Lung (tissue), 12 donors: ENCODE measurements around the gene GRM8. TPM values are rescaled to one million over a fixed set of nuclear protein-coding genes. Genes with fewer than 3 reads are reported as not detected.

Experiments used
- ATAC-seq: fragments of 200-7000 bp; cut with Tn5 transposase; one replicate; pipeline ENCODE4 v1.9.1; 2020; ENCODE audit warnings: moderate number of reproducible peaks; ENCODE audit not compliant: insufficient read depth, low FRiP score
- DNase-seq, 3 donors: peaks; one replicate each; pipeline ENCODE4 v3.0.0-alpha.2; 2013 to 2017
- H3K27ac ChIP-seq, 2 donors: one replicate each; pipeline ENCODE4 v1.5.1; 2013; ENCODE audit warnings: mild to moderate bottlenecking in 2 of 2, moderate library complexity in 2 of 2, control low read depth in 1 of 2, inconsistent platforms in 1 of 2, low read depth in 1 of 2, low read length in 1 of 2
- H3K27me3 ChIP-seq, 3 donors: one replicate each; pipeline ENCODE4 v1.5.1; 2013; ENCODE audit warnings: low read length in 2 of 3; ENCODE audit not compliant: control insufficient read depth in 3 of 3, insufficient read depth in 3 of 3
- H3K36me3 ChIP-seq, 4 donors: one replicate each; pipeline ENCODE4 v1.5.1; 2013; ENCODE audit warnings: low read length in 4 of 4, mild to moderate bottlenecking in 1 of 4, moderate library complexity in 1 of 4; ENCODE audit not compliant: control insufficient read depth in 4 of 4, insufficient read depth in 4 of 4
- H3K4me1 ChIP-seq, 5 donors: one replicate each; pipeline ENCODE4 v1.5.1; 2013; ENCODE audit warnings: low read length in 5 of 5, mild to moderate bottlenecking in 2 of 5, moderate library complexity in 1 of 5; ENCODE audit not compliant: control insufficient read depth in 5 of 5, insufficient read depth in 5 of 5
- H3K4me3 ChIP-seq: one replicate; pipeline ENCODE4 v1.5.1; 2013; ENCODE audit warnings: mild to moderate bottlenecking, control low read depth, moderate library complexity
- H3K9ac ChIP-seq, 2 donors: one replicate each; pipeline ENCODE4 v1.5.1; 2013; ENCODE audit warnings: low read length in 2 of 2, control low read depth in 1 of 2; ENCODE audit not compliant: insufficient read depth in 1 of 2
- H3K9me3 ChIP-seq, 4 donors: one replicate each; pipeline ENCODE4 v1.5.1; 2013; ENCODE audit warnings: low read length in 3 of 4, mild to moderate bottlenecking in 1 of 4, moderate library complexity in 1 of 4; ENCODE audit not compliant: control insufficient read depth in 4 of 4, insufficient read depth in 3 of 4
- WGBS, 2 donors: extraction: QIAGEN DNeasy Blood & Tissue Kit; methylation state at CpG; one replicate each; pipeline ENCODE4 v1.1.7; 2013; 5-methylcytosine and 5-hydroxymethylcytosine counted together
- polyA plus RNA-seq, 2 donors: library from polyadenylated mRNA; stranded (reverse); fragments of 200-250 nt; gene quantifications; one replicate each; pipeline ENCODE4 v1.2.1, GENCODE V29; 2013
- total RNA-seq, 2 donors: library from RNA; depleted of rRNA in 1 of 2; stranded (reverse); fragments of >200 nt in 1 of 2; gene quantifications; one replicate each; pipeline ENCODE4 v1.2.1, GENCODE V29; 2014 to 2021
- TF ChIP-seq, protein P1 (sequence below): IDR thresholded peaks from 2 replicates; pipeline ENCODE4 v1.5.1; 2012; ENCODE audit warnings: mild to moderate bottlenecking; ENCODE audit errors: control extremely low read depth, extremely low read depth
- donor health status: control.
- donor health status: control.
- donor health status: Bipolar disorder and iron deficiency.
- donor health status: healthy.
- donor health status: DM: yes; HTN: yes; CAD: no.

Gene GRM8
- total and polyA plus RNA-seq, 4 donors = 0.01 to 0.83 (median 0.24) TPM; not detected in 1

DNA sequence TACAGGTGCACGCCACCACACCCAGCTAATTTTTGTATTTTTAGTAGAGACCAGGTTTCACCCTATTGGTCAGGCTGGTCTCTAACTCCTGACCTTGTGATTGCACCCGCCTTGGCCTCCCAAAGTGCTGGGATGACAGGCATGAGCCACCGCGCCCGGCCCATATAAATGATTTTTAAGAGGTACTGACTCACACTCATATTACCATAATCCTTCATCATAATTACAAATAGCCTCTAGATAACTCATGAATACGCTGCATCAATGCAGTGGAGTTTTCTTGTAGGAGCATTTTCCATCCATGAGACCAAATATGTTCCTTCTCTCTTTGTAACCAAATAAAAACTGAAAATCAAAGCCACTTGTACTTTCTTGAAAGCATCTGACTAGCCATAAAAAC, 193.3 kb downstream of the GRM8 start:
- 86 to 87% methylated on average over 6 of the region's 6 CpGs for WGBS, 2 donors
- Histone ChIP-seq H3K9ac (no peak overlapping the region), H3K27me3 (no peaks in the 10 kb centered on the region), H3K4me3 (no peak overlapping the region), H3K27ac (no peak overlapping the region), H3K4me1 (no peaks in the 10 kb centered on the region), H3K36me3 (no peaks in the 10 kb centered on the region), H3K9me3 (peaks cover 0 to 6% (median 0%) of the 10 kb centered on the region in 4 donors)
- ATAC-seq = no peak
- TF ChIP-seq, protein P1, sequence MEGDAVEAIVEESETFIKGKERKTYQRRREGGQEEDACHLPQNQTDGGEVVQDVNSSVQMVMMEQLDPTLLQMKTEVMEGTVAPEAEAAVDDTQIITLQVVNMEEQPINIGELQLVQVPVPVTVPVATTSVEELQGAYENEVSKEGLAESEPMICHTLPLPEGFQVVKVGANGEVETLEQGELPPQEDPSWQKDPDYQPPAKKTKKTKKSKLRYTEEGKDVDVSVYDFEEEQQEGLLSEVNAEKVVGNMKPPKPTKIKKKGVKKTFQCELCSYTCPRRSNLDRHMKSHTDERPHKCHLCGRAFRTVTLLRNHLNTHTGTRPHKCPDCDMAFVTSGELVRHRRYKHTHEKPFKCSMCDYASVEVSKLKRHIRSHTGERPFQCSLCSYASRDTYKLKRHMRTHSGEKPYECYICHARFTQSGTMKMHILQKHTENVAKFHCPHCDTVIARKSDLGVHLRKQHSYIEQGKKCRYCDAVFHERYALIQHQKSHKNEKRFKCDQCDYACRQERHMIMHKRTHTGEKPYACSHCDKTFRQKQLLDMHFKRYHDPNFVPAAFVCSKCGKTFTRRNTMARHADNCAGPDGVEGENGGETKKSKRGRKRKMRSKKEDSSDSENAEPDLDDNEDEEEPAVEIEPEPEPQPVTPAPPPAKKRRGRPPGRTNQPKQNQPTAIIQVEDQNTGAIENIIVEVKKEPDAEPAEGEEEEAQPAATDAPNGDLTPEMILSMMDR = no peak
- DNase-seq = no peak

DNA sequence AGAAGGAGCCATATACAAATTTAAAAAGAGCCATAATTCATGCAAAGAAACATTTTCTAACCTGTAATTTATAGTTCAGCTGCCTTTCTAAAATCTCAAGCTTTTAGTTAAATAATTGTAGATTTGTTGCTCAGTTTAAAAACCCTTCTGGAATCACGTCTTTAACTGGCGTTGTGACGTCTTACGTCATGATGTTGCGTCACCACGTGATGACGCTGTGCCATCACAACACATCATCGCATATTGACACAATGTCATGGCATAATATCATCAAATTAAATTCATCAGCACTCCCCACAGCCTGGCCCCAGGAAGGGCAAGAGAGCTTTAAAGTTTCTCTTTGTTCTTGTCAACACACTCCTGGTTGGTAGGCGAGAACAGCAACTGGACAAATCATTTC, 194.8 kb downstream of the GRM8 start:
- TF ChIP-seq, protein P1 = no peak
- ATAC-seq (no peak), DNase-seq (no peak)
- Histone ChIP-seq H3K27me3 (no peaks in the 10 kb centered on the region), H3K4me1 (no peaks in the 10 kb centered on the region), H3K9me3 (peaks cover 0 to 2% (median 0%) of the 10 kb centered on the region in 4 donors), H3K27ac (no peak overlapping the region), H3K9ac (no peak overlapping the region), H3K36me3 (no peaks in the 10 kb centered on the region), H3K4me3 (no peak overlapping the region)
- WGBS, 2 donors = 73 to 80% methylated on average over 9 of the region's 9 CpGs

DNA sequence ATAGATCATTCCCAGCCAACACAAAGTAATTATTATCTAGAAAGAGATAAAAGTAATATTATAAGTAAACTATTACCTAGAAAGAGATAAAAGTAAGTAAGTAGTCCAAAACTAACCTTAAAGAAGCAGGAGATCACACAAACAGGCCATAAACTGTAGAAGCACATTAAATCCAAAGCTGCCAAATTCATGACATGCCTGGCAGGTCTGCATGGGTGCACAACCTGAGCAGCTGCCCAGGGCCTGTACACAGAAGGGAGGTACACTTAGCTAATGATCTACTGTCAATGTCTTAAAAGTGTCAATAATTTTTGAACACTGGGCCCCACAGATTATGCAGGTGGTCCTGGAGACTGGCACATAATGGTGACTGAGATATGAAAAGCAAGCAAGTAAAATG, 196.5 kb downstream of the GRM8 start:
- Histone ChIP-seq H3K4me1 (no peaks in the 10 kb centered on the region), H3K27me3 (no peaks in the 10 kb centered on the region), H3K9me3 (peaks cover 0 to 1% (median 0%) of the 10 kb centered on the region in 4 donors), H3K27ac (no peak overlapping the region), H3K36me3 (no peaks in the 10 kb centered on the region), H3K4me3 (no peak overlapping the region), H3K9ac (no peak overlapping the region)
- DNase-seq (no peak), ATAC-seq (no peak)
- TF ChIP-seq, protein P1 = no peak

DNA sequence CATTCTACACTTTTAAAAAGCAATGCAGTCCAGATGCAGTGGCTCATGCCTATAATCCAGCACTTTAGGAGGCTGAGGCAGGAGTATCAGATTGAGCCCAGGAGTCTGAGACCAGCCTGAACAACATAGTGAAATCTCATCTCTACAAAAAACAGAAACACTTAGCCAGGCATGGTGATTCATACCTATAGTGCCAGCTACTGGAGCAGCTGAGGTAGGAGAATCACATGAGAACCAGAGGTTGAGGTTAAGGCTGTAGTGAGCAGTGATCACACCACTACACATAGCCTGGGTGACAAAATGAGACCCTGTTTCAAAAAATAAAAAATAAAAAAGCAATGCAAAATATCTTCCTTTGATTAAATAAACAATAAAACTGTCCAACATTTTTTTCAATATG, 205.2 kb downstream of the GRM8 start:
- no peaks in the 10 kb centered on the region for H3K36me3 ChIP-seq
- no peak overlapping the region for H3K9ac ChIP-seq
- no peak overlapping the region for H3K4me3 ChIP-seq
- TF ChIP-seq, protein P1 = no peak
- H3K4me1 ChIP-seq = no peaks in the 10 kb centered on the region
- no peak for DNase-seq
- H3K27ac ChIP-seq = no peak overlapping the region
- no peaks in the 10 kb centered on the region for H3K27me3 ChIP-seq
- H3K9me3 ChIP-seq = peaks cover 0 to 2% (median 0%) of the 10 kb centered on the region in 4 donors
- no peak for ATAC-seq
